ENCODE results near the gene ATP10B. TPM values are rescaled to one million over a fixed set of nuclear protein-coding genes. Genes with fewer than 3 reads are reported as not detected.

The ATP10B gene
- polyA plus RNA-seq, 12 donors: 0.27 to 5.4 (median 0.63) TPM; not detected in 1

GRCh38 chr5:160685695-160686094 is 166.3 kb downstream of the ATP10B start:
- DNase-seq: no peak

GRCh38 chr5:160685219-160685618 is 166.8 kb downstream of the ATP10B start:
- no peak for DNase-seq

DNA sequence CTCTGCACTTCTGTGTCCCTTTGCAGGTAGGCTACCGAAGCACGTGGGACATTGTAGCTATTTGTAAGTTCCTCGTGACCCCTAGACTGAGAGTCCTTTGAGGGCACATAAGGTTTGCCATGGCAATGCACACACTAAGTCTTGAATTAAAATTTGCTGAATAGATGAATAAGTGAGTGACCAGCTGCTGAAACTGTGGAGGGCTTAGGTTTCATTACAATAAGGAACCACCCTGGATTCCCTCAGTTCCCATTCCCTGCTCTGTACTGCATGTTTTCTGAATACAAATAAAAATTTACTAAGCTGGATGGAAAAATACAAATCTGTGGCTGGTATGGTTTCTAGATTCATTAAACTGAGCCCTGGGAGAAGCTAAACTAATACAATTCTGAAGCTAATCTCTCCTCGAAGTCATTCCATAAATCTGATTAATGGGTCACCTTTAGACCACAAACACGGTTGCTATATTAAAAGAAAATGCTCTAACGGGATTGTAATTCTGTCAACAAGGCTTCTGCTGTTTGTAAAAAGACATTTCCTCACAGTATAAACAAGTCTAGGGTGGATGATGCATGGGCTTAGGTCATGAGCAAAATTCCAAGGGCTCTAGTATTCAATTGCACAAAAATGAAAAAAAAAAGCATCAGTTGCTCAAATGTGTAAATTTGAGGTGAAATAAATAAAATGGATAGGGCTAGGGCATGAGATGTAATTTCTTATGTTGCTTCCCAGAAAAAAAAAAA is 172.3 kb downstream of the ATP10B start:
- DNase-seq: no peak

DNA sequence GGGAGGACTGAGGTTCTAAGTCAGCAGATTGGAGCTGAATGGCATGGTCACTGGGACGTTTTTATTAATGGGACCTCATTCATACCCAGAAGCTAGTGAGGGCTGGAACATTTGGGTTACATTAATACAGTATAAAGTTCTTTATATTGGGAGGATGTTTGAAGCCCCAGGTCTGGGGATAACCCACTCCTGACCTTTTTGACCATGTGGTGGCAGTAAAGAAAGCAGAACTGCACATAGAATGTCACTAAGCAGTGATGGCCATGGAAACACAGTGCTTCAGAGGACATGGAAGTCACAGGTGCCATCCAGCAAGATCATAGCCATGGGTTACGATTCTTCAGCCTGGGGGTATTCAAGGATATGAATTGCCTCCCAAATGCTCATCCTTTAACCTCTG is 176.0 kb downstream of the ATP10B start:
- no peak for DNase-seq

- DNase-seq: no peak
Observed at GRCh38 chr5:160674901-160675300, 177.1 kb downstream of the ATP10B start.

DNA sequence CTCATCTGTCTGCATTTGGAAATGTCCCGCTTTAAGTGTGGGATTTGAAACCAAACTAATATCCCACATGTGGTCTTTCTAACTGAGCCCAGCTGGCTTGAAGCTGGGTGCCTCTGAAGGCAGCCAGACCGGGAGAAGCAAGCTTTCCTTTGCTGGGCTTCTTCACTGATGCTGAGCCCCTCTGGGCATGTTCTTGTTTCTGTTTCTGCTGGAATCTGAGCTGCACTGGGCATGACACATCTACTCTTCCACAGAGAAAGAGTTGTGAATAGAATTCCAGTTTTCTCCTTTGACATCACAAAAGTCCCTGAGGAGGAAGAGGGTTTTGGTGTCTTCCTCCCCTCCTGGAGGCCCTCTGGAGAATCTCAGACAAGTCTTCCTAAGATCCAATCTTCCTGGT is 179.5 kb downstream of the ATP10B start:
- no peak for DNase-seq

DNA sequence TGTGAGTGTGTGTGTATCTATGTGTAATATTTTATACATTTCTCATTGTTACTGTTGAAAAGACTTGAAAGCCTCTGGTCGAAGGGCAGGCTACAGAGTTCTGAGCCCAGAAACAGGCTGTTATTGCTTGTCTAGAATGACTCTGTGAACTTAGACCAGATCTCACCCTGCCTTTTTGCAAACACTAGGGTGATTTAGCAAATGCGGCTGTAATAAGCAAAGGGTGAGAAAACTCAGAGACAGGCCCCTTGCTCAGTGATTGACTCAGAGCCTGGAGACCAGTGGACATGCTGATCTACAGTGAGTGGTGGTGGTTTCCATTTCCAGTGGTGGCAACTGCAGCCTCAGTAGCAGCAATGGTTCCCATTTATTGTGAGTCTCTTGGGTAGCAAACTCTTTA is 183.7 kb downstream of the ATP10B start:
- no peak for DNase-seq

- no peak for DNase-seq
Observed at GRCh38 chr5:160667160-160667559, 184.9 kb downstream of the ATP10B start.

- DNase-seq: no peak
Observed at GRCh38 chr5:160665460-160665859, 186.6 kb downstream of the ATP10B start.

DNA sequence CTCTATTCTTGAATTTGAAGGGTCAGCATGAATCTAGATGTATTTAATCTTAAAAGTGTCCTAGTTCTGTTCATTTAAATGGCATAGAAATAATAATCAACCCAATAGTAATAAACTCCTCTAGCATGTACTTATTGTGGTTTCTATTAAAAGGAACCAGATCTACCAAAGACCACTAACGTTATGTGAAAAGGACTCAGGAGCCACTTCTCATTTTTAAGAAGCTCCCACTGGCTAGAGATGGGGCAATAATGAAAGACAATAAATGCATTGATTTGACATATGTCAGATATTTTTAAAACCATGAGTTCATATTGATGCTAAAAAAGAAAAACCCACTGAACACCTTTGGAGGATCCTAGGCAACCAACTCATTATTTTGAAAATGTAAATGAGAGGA is 191.9 kb downstream of the ATP10B start:
- no peak for DNase-seq

DNA sequence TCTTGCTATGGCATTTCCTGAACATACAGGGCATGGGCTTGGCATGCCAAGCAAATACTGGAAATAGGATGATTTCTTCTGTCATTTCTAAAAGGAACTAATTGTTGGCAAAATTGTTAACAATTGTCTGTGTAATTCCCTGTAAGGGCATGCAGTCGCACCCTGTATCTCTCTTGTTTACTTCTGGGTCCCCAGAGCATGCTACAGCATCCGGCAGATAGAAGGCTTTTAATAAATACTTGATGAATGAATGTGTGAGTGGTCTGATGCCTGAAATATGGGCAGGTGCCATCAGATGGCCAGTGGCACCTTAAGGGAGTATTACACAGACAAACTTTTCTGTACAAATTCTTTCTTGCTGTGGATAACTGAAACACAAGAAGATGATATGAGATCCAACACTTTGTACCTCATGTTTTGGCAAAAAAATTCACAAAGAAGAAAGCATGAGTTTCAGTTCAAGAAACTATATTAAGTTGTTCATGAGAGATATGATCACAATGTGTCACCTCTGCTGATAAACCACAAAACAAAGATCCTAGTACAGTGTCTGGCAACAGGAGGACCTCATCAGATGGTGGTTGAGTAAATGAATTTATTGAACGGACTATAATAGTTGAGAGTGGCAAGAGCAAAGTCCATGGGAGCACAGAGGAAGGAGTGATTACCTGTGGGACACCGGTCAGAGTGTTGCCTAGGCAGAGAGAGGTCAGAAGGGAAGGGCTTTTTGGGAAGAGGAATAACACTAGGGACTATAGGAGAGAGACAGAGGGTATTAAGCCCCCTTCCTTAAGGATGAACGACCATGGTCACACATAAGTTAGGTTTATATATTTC is 194.2 kb downstream of the ATP10B start:
- DNase-seq: no peak

DNA sequence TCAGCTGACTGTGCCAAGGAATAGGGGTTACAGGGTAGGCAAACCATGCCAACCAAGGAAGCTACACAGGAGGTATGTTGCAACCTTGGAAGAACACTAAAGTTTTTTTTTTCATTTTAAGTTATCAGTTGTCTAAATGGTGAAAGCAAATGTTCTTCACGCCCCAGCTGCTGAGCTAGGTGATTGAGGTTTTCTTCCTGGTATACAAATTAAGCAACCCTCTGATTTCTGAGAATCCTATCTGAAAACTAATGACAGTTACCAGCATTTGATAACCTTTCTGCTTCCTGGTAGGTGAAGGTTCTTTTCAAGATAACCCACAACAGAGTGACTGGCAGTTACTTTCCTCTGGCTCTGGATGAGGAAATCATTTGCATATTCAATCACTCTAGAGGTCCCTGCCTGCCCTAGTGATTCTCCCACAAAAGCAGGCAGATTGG is 194.9 kb downstream of the ATP10B start:
- DNase-seq: no peak

DNA sequence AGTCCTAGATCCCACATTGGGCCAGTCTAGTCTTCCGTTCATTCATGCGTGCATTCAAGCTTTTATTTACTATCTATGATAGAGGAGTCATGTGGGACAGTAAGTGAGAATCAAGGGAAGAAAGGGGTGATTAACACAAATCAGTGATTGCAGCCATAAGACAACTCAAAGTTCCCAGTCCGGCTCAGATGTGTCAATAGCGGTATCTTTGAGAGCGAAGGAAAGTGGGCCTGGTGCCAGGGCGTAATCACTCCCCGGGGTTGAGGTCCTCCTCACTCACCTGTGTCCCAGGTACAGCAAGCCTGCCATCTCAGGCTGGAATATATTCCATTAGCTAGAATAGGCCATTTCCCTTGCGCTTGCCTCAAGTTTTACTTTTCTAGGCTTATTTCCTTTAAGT is 196.3 kb downstream of the ATP10B start:
- no peak for DNase-seq

GRCh38 chr5:160651692-160652645 is 200.0 kb downstream of the ATP10B start:
- no peak for DNase-seq

DNA sequence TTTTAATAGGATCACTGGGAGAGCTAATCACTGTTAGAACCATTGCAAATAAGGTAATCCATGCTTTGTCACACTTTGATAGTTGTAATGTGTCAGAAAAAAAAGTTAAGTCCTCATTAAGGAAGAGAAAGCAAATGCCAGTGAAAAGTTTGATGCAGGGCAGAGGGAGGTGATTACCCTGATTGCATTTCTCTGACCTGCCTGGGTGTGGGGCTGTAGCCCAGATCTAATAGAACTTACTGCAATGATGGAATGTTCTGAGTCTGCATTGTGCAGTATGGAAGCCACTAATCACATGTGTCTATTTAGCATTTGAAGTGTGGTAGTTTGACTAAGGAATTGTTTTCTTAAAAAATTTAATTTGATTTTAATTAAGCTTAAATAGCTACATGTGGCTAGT is 202.7 kb downstream of the ATP10B start:
- DNase-seq: no peak

DNA sequence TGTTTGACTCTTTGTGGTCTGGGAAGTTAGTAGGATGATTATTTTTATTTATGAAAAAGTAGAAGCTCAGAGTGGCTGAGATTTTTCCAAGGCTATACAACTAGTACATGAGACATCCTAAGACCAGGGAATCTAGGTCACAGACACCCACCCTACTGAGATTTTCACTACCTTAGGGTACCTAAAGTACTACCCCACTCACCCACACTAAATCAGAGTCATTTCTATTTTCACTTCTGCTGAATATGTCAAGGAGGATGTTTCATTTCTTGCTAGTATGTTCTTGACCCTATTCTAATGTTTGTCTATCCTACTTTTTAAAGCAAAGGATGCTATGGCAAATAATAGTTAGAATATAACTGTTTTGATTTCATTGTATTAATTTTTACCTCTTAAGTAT is 206.0 kb downstream of the ATP10B start:
- DNase-seq: no peak

DNA sequence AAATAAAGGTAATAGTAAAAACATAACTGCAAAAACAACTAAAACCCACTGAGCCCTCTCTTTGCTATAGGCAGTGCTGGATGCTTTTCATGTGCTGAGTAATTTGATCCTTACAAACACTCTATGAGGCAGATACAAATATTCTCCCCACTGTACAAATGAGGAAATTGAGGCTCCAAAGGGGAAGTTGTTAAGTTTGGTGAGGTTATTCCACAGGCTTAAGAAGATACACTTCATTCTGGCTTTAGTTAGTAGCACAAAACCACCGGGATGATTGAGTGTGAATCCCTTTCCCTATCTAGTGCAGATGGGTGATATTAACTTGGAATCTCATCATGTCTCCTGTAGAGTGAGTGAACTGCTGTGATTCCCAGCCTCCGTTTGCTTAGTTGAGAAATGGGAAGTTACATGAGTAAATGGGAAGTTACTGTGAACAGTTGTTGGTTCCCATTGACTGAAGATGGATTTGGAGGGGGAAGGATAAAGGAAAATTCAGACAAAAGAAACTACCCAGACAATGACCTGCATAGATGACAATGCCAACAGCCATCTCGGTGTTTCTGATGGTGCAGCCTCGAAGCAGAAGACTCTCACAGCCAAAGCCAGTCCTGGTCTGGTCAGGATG is 208.3 kb downstream of the ATP10B start:
- no peak for DNase-seq

- DNase-seq: no peak
Observed at GRCh38 chr5:160641405-160641804, 210.6 kb downstream of the ATP10B start.

- DNase-seq: no peak
Observed at GRCh38 chr5:160640406-160640805, 211.6 kb downstream of the ATP10B start.

DNA sequence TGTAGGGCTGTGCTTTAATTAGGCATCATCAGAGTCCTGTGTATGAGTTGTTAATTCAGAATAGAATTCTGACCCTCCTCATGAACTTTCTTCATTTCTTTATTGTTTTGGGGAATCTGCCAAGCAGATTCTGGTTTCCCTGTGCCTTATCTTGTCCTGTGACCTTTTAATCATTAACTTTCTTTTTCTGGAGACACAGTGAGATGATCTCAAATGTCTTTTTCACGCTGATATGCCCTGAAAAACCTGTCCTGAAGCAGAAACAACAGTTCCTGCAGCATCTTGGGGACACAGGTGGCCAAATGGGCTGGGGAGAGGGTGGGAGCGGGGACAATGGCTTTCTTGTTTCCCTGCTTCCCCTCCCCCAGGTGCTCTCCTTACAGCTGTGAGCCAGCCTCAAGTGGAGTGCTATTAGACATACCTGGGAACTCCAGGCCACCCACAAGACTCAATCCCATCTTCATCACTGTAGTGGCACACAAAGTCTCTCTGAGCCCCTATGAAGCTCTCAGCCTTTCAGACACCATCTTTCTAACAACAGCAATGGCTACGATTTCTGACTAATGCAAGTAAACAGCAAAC is 213.8 kb downstream of the ATP10B start:
- DNase-seq: no peak

All from muscle of arm (tissue), 12 donors.